Keratinocyte (primary cell): ENCODE measurements around the gene CTAGE9. TPM values are rescaled to one million over a fixed set of nuclear protein-coding genes. Genes with fewer than 3 reads are reported as not detected.

ENCODE experiments used
- DNase-seq: peaks from one replicate; pipeline ENCODE4 v3.0.0-alpha.2; 2011; ENCODE audit warnings: low read depth, missing footprints, low spot score
- FAIRE-seq: peaks from 2 replicates; lab custom pipeline; 2011; peaks lifted over from hg19 to GRCh38; lab: Jason Lieb, UNC
- H2AFZ ChIP-seq: 2 replicates; pipeline ENCODE4 v1.6.0; 2012; ENCODE audit warnings: low read length, control low read depth, inconsistent platforms; ENCODE audit not compliant: control insufficient read depth
- H3K27ac ChIP-seq: 2 replicates; pipeline ENCODE4 v1.5.1; 2011; ENCODE audit warnings: low read length; ENCODE audit not compliant: control insufficient read depth, insufficient read depth
- H3K27me3 ChIP-seq: 3 replicates; pipeline ENCODE4 v1.6.0; 2011; ENCODE audit warnings: low read length; ENCODE audit not compliant: control insufficient read depth, insufficient read depth; ENCODE audit errors: extremely low read depth
- H3K36me3 ChIP-seq, 2 experiments: 2 replicates in 1 of 2; 3 replicates in 1 of 2; pipeline ENCODE4 v1.5.1; 2011; ENCODE audit warnings: low read length in 2 of 2, mild to moderate bottlenecking in 1 of 2; ENCODE audit not compliant: control insufficient read depth in 2 of 2, insufficient read depth in 2 of 2; ENCODE audit errors: extremely low read depth in 1 of 2
- H3K4me1 ChIP-seq: 3 replicates; pipeline ENCODE4 v1.5.1; 2011; ENCODE audit warnings: low read length; ENCODE audit not compliant: control insufficient read depth, insufficient read depth; ENCODE audit errors: extremely low read depth
- H3K4me2 ChIP-seq: 3 replicates; pipeline ENCODE4 v1.6.0; 2011; ENCODE audit warnings: low read depth, low read length; ENCODE audit not compliant: control insufficient read depth, insufficient read depth; ENCODE audit errors: extremely low read depth
- H3K4me3 ChIP-seq, 3 experiments: fragments of 200-600 bp in 1 of 3; sonication (generic) in 1 of 3; 2 replicates in 2 of 3; 3 replicates in 1 of 3; pipeline ENCODE4 v1.5.1; 2011 to 2016; ENCODE audit warnings: low read length in 3 of 3, mild to moderate bottlenecking in 3 of 3, control low read depth in 2 of 3, inconsistent platforms in 1 of 3, low read depth in 1 of 3, mixed read lengths in 1 of 3, mixed run types in 1 of 3, moderate library complexity in 1 of 3; ENCODE audit not compliant: control insufficient read depth in 2 of 3, insufficient read depth in 2 of 3; ENCODE audit errors: extremely low read depth in 1 of 3
- H3K79me2 ChIP-seq: 2 replicates; pipeline ENCODE4 v1.6.0; 2012; ENCODE audit warnings: low read length; ENCODE audit not compliant: control insufficient read depth, insufficient read depth
- H3K9ac ChIP-seq: 3 replicates; pipeline ENCODE4 v1.6.0; 2011; ENCODE audit warnings: low read length; ENCODE audit not compliant: control insufficient read depth, insufficient read depth; ENCODE audit errors: extremely low read depth
- H3K9me1 ChIP-seq: 3 replicates; pipeline ENCODE4 v1.6.0; 2011; ENCODE audit warnings: low read length; ENCODE audit not compliant: control insufficient read depth, insufficient read depth; ENCODE audit errors: extremely low read depth
- H3K9me3 ChIP-seq: 2 replicates; pipeline ENCODE4 v1.5.1; 2012; ENCODE audit warnings: low read depth, low read length; ENCODE audit not compliant: control insufficient read depth
- H4K20me1 ChIP-seq: 3 replicates; pipeline ENCODE4 v1.6.0; 2011; ENCODE audit warnings: low read length; ENCODE audit not compliant: control insufficient read depth, insufficient read depth; ENCODE audit errors: extremely low read depth
- EZH2 ChIP-seq: IDR thresholded peaks from one replicate; pipeline ENCODE4 v1.6.1; 2012; ENCODE audit warnings: inconsistent platforms, mild to moderate bottlenecking, low read length, moderate library complexity
- dilution Hi-C: fragments of 300-500 bp; cut with MboI; formaldehyde crosslinking; loops from one replicate; pipeline ENCODE4 v1.7.0; 2020; ENCODE audit warnings: low sequenced_read_pairs; ENCODE audit not compliant: extremely low pct_ligation_motif_present
- polyA plus RNA-seq, 5 experiments: library from polyadenylated mRNA; depleted of rRNA in 3 of 5; stranded (reverse) in 3 of 5; stranded (forward) in 1 of 5; unstranded in 1 of 5; fragments of >200 nt; gene quantifications; 1 replicate in 1 of 5; 2 replicates in 3 of 5; 3 replicates in 1 of 5; pipeline versions ENCODE4 v1.2.1 to v1.2.3, GENCODE V29; 2011 to 2012; ENCODE audit warnings: missing spikeins in 2 of 5, low read depth in 1 of 5, low replicate concordance in 1 of 5
- TF ChIP-seq, protein P1 (sequence below), 3 experiments: IDR thresholded peaks in 1 of 3; conservative IDR thresholded peaks in 1 of 3; optimal IDR thresholded peaks in 1 of 3; 2 replicates in 2 of 3; 3 replicates in 1 of 3; pipeline versions ENCODE3 to v1.5.1; 2011; ENCODE audit warnings: low read length in 3 of 3, mild to moderate bottlenecking in 3 of 3, moderate library complexity in 2 of 3, control low read depth in 1 of 3, inconsistent platforms in 1 of 3; ENCODE audit not compliant: insufficient read depth in 2 of 3; ENCODE audit errors: extremely low read depth in 1 of 3

CTAGE9 gene
- polyA plus RNA-seq, 1 donor (not counting 4 experiments of a cell fraction or from before 2014, with no cell fraction given), result not detected

DNA sequence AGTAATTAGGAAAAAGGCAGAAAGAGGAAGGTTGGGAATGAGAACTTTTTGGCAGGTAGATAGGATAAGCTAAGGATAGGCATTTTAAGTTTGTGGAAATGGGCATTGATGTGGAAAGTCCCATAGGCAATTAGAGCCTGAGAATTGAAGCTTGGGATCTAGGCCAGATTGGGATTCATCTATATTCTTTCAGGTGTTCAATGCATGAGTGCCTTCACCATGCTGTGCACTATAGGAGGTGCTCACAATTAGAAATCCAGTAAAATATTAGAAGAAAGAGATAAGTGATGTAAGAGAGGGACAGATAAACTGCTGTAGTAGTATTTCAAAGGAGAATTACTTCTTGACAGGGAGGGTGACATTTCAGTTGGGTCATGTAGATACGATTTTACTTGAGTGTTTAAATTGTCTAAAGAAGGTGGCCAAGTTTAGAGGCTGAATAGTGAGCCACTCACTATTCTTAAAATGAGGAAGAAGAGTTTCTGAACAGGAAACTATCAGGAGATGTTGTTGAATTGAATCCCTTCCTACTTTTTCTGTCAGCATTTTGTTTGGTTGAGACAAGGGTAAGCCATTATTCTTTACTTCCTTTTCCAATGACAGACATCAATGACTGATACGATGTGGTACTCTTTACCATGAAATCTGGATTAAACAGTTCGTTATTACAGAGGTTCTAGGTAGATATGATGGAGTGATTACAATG, 31.0 kb upstream of the CTAGE9 start:
- Histone ChIP-seq H3K9ac (no peak overlapping the region), H3K4me1 (no peaks in the 10 kb centered on the region), H3K36me3 (no peaks in the 10 kb centered on the region), H3K4me3 (no peak overlapping the region), H3K79me2 (no peaks in the 10 kb centered on the region), H3K9me1 (no peaks in the 10 kb centered on the region), H4K20me1 (no peaks in the 10 kb centered on the region), H3K9me3 (no peaks in the 10 kb centered on the region), H3K27me3 (no peaks in the 10 kb centered on the region), H3K4me2 (no peak overlapping the region), H3K27ac (no peak overlapping the region), H2AFZ (no peak overlapping the region)
- no peak for FAIRE-seq
- dilution Hi-C loops, result no loop called here
- TF ChIP-seq EZH2, result no peak
- TF ChIP-seq, protein P1, sequence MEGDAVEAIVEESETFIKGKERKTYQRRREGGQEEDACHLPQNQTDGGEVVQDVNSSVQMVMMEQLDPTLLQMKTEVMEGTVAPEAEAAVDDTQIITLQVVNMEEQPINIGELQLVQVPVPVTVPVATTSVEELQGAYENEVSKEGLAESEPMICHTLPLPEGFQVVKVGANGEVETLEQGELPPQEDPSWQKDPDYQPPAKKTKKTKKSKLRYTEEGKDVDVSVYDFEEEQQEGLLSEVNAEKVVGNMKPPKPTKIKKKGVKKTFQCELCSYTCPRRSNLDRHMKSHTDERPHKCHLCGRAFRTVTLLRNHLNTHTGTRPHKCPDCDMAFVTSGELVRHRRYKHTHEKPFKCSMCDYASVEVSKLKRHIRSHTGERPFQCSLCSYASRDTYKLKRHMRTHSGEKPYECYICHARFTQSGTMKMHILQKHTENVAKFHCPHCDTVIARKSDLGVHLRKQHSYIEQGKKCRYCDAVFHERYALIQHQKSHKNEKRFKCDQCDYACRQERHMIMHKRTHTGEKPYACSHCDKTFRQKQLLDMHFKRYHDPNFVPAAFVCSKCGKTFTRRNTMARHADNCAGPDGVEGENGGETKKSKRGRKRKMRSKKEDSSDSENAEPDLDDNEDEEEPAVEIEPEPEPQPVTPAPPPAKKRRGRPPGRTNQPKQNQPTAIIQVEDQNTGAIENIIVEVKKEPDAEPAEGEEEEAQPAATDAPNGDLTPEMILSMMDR (optimal IDR thresholded peaks at IDR 0.05 in 1 of 3, IDR thresholded peaks at IDR 0.05 in 1 of 3, conservative IDR thresholded peaks at IDR 0.05 in 1 of 3; ENCODE audit: extremely low read depth in 1 of 3, insufficient read depth in 2 of 3, low read length in 3 of 3), result no peak
- DNase-seq, result no peak

DNA sequence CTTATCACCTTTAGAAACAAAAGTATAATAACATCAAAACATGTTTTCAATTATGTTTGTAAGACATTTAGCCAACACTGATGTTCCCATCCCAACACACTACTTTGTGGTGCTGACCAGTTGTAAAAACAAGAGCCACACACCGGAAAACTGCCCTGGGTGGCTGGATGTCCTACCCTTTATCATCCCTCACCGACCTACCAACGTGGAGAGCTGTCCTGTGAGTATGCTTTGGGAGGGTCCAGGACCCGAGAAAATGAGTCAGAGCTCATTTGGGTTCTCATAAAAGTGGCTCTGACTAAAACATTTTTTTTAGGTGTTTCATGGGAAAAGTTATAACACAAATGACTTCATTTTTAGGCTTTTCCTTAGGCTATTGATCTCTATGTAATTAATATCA, 29.3 kb upstream of the CTAGE9 start:
- FAIRE-seq, result no peak
- Histone ChIP-seq H4K20me1 (no peaks in the 10 kb centered on the region), H3K27me3 (no peaks in the 10 kb centered on the region), H3K4me2 (no peak overlapping the region), H3K27ac (no peak overlapping the region), H3K9me1 (no peaks in the 10 kb centered on the region), H3K9me3 (no peaks in the 10 kb centered on the region), H2AFZ (no peak overlapping the region), H3K4me1 (no peaks in the 10 kb centered on the region), H3K9ac (no peak overlapping the region), H3K4me3 (no peak overlapping the region), H3K36me3 (no peaks in the 10 kb centered on the region), H3K79me2 (no peaks in the 10 kb centered on the region)
- TF ChIP-seq, protein P1 (optimal IDR thresholded peaks at IDR 0.05 in 1 of 3, IDR thresholded peaks at IDR 0.05 in 1 of 3, conservative IDR thresholded peaks at IDR 0.05 in 1 of 3; ENCODE audit: extremely low read depth in 1 of 3, insufficient read depth in 2 of 3, low read length in 3 of 3), result no peak
- no peak for TF ChIP-seq EZH2
- dilution Hi-C loops, result no loop called here
- no peak for DNase-seq
